Stimulated activated effector memory CD8-positive, alpha-beta T cell treated with anti-CD3 and anti-CD28 coated beads, Interleukin-12 subunit alpha, Interleukin-12 subunit beta, amount 100 ng/mL, for 72 hours (primary cell): ENCODE measurements around the gene PTPRU.

Experiments
- ATAC-seq: fragments of 150-1000 bp; cut with Tn5 transposase; 2 replicates; pipeline ENCODE4 v1.10.0; 2021
- DNase-seq, 2 donors: peaks; one replicate each; pipeline ENCODE4 v3.0.0; 2021 to 2022; ENCODE audit warnings: low spot score in 2 of 2
- H3K27ac Mint-ChIP-seq: one replicate; pipeline ENCODE4 v1.8.0; 2022; ENCODE audit warnings: mild to moderate bottlenecking, mixed read lengths
- H3K36me3 Mint-ChIP-seq: one replicate; pipeline ENCODE4 v1.8.0; 2022; ENCODE audit warnings: mild to moderate bottlenecking, mixed read lengths
- H3K4me1 Mint-ChIP-seq: one replicate; pipeline ENCODE4 v1.8.0; 2022; ENCODE audit warnings: mixed read lengths
- H3K4me3 Mint-ChIP-seq: one replicate; pipeline ENCODE4 v1.8.0; 2022; ENCODE audit warnings: mild to moderate bottlenecking, mixed read lengths
- H3K9me3 Mint-ChIP-seq: one replicate; pipeline ENCODE4 v1.8.0; 2022; ENCODE audit warnings: mixed read lengths

Gene PTPRU

GRCh38 chr1:29352719-29353420, 116.5 kb downstream of the PTPRU start:
- DNase-seq (no peak), ATAC-seq (no peak)
- H3K27ac Mint-ChIP-seq: no peak overlapping the region
- H3K4me1 Mint-ChIP-seq: no peaks in the 10 kb centered on the region
- no peaks in the 10 kb centered on the region for H3K9me3 Mint-ChIP-seq
- H3K36me3 Mint-ChIP-seq: no peaks in the 10 kb centered on the region
- no peak overlapping the region for H3K4me3 Mint-ChIP-seq

DNA sequence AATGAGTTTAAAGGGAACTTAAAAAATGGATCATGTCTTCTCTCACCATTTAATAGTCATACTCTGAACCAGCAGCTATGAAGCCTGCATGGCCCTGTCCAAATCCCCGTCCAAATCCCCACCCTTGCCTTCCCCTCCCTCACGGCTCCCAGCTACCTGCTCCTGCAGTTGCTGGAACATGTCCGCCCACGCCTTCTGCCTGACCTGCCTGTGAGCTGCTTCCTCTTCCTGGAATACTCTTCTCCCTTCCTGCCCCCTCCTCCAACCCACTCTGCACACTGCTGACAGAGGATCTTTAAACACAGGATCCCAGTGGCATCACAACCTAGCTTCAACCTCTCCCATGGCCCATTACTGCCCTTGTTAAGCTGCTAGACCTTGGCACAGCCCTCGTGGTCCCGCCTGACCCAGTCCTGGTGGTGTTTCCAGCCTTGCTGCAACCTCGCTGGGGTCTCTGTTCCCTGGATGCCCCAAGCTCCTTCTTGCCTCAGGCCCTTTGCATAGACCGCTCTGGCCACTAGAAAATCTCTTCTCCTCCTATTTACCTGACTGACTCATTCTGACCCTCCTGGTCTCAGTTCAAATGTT, 118.3 kb downstream of the PTPRU start:
- Mint-ChIP-seq H3K4me1 (no peaks in the 10 kb centered on the region), H3K27ac (no peak overlapping the region), H3K9me3 (no peaks in the 10 kb centered on the region), H3K4me3 (no peak overlapping the region), H3K36me3 (no peaks in the 10 kb centered on the region)
- ATAC-seq (no peak), DNase-seq (no peak)

DNA sequence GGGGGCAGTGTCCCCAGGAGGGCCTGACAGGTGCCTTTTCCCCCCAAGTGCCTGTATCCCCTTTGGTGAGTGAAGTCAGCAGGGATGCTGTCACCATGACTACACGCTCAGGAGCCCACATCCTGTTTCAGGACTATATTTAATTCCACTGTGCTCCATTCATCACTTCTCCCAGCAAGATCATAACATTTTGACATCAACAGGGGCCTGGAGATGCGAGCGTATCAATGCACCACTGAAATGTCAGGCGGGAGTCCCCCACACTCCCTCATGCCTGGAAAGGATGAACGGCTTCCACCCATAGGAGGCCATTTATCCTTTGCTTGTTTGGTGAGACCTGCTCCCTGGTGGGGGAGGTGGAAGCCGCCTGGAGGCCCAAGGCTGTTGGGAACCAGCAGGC, 119.1 kb downstream of the PTPRU start:
- Mint-ChIP-seq H3K4me3 (no peak overlapping the region), H3K9me3 (no peaks in the 10 kb centered on the region), H3K27ac (no peak overlapping the region), H3K36me3 (no peaks in the 10 kb centered on the region), H3K4me1 (no peaks in the 10 kb centered on the region)
- ATAC-seq: no peak
- no peak for DNase-seq

DNA sequence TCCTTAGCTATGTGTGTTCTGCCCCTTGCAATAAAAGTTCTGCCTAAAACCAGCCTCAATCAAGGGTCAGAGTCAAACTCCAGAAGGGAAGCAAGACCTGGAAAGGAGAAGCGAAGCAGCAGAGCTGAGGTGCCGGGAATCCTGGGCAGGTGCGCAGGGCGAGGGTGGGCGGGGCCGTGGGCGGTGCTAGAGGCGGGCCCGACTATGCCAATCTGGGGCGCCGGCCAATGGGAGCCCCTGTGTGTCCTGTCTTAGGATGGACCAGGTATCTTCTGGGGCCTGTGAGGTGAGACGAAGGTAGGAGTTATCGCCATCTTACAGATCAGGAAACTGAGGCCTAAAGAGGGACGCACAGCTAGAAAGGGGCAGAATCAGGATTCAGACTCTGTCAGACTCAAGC, 120.3 kb downstream of the PTPRU start:
- DNase-seq (no peak), ATAC-seq (no peak)
- Mint-ChIP-seq H3K36me3 (no peaks in the 10 kb centered on the region), H3K9me3 (no peaks in the 10 kb centered on the region), H3K27ac (no peak overlapping the region), H3K4me3 (no peak overlapping the region), H3K4me1 (no peaks in the 10 kb centered on the region)

DNA sequence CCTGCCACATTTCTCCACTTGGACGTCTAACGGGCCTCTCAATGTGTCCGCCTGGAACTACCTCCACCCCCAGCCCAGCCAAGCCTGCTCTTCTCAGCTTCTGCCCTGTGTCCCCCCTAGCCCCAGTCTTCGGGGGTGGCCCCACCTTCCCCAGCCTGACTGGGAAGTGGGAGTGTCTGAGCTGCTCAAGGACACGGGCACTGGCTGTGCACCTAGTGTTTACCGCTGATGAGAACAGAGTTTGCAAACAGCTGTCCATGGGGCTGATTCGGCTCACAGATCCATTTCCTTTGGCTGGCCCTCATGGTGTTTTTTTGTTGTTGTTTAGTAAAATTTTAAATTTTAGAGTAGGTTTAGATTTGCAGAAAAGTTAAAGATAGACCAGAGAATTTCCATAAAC, 121.1 kb downstream of the PTPRU start:
- Mint-ChIP-seq H3K4me3 (no peak overlapping the region), H3K36me3 (no peaks in the 10 kb centered on the region), H3K27ac (no peak overlapping the region), H3K9me3 (no peaks in the 10 kb centered on the region), H3K4me1 (no peaks in the 10 kb centered on the region)
- ATAC-seq (no peak), DNase-seq (no peak)

DNA sequence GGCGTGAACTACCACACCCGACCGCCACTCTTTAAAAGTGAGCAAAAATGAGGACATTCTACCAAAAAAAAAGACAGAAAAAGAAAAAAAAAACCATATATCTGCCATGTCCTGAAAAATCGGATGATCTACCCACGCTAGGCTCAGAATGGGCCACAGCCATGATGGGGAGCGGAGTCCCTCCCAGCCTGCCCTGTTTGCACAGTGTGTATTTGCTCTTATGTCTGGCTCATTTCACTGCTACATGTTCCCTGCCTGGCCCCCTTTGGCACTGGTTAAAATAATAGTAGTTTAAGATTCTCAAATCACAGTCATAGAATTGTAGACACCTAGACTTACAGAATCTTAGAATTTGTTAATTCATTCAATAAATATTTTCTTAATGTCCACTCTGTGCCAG, 121.9 kb downstream of the PTPRU start:
- Mint-ChIP-seq H3K27ac (no peak overlapping the region), H3K9me3 (no peaks in the 10 kb centered on the region)
- no peak for DNase-seq

DNA sequence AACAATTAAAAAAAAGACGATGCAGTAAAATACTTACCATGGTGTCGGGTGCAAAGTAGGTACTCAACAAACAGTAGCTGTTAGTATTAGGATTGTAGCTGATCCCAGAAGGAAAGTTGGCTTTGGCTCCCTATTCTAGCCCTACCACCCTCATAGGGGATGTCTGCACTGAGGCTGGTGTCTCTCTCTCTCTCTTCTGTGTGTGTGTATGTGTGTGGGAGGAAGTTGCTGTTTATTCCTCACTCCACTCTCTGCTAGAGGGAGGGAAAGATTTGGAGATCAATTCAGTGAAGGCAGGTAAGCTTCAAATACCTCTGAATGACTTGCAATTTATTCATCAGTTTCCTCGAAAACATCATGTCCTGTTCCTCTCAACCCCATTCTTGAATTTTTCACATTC, 124.4 kb downstream of the PTPRU start:
- DNase-seq: no peak

More for the DNA sequence above, 121.9 kb downstream of the PTPRU start:
- Mint-ChIP-seq H3K36me3 (no peaks in the 10 kb centered on the region), H3K4me3 (no peak overlapping the region), H3K4me1 (no peaks in the 10 kb centered on the region)
- ATAC-seq: no peak

GRCh38 chr1:29361686-29362085, 125.4 kb downstream of the PTPRU start:
- no peak for DNase-seq
- H3K36me3 Mint-ChIP-seq: no peaks in the 10 kb centered on the region
- H3K27ac Mint-ChIP-seq: no peak overlapping the region
- no peak overlapping the region for H3K4me3 Mint-ChIP-seq
- H3K4me1 Mint-ChIP-seq: no peaks in the 10 kb centered on the region
- H3K9me3 Mint-ChIP-seq: no peaks in the 10 kb centered on the region
- no peak for ATAC-seq

More for the DNA sequence above, 124.4 kb downstream of the PTPRU start:
- Mint-ChIP-seq H3K36me3 (no peaks in the 10 kb centered on the region), H3K9me3 (no peaks in the 10 kb centered on the region), H3K27ac (no peak overlapping the region), H3K4me1 (no peaks in the 10 kb centered on the region), H3K4me3 (no peak overlapping the region)
- no peak for ATAC-seq

GRCh38 chr1:29362116-29362515, 125.8 kb downstream of the PTPRU start:
- no peaks in the 10 kb centered on the region for H3K36me3 Mint-ChIP-seq
- no peak for DNase-seq
- no peak overlapping the region for H3K4me3 Mint-ChIP-seq
- no peaks in the 10 kb centered on the region for H3K9me3 Mint-ChIP-seq
- no peaks in the 10 kb centered on the region for H3K4me1 Mint-ChIP-seq
- H3K27ac Mint-ChIP-seq: no peak overlapping the region
- ATAC-seq: no peak

DNA sequence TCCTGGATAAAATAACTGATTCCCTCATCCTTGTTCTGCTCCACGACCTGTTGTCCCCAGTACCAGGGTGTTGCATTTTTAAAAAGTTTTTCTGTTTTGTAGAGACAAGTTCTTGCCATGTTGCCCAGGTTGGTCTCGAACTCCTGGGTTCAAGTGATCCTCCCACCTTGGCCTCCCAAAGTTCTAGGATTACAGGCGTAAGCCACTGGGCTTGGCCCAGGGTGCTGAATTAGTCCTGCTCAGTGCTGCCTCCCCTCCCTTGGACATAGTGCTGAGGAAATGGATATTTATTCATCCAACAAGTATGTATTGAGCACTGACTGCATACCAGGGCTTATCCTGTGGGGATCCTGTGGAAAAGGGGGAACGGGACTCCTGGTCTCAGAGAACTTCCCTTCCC, 126.4 kb downstream of the PTPRU start:
- no peaks in the 10 kb centered on the region for H3K4me1 Mint-ChIP-seq

DNA sequence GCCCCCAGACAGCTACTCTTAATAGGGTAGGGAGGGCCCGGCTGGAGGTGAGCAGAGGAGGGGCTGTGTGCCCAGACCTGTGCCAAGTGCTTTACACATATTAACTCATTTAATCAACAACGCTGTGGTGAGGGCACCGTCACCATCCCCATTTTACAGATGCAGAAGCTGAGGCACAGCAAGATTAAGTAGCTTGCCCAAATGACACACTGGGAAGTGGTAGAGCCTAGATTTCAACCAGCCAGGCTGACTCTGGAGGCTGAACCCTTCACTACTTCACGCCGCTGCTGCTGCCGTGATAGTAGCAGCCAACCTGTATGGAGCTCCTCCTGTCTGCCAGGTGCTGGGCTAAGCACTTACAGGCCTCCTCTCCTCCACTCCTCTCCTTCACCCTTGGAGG, 127.2 kb downstream of the PTPRU start:
- no peaks in the 10 kb centered on the region for H3K4me1 Mint-ChIP-seq
- H3K9me3 Mint-ChIP-seq: no peaks in the 10 kb centered on the region
- no peak for DNase-seq
- no peaks in the 10 kb centered on the region for H3K36me3 Mint-ChIP-seq
- no peak overlapping the region for H3K27ac Mint-ChIP-seq
- no peak for ATAC-seq
- no peak overlapping the region for H3K4me3 Mint-ChIP-seq

More for the DNA sequence above, 126.4 kb downstream of the PTPRU start:
- Mint-ChIP-seq H3K9me3 (no peaks in the 10 kb centered on the region), H3K4me3 (no peak overlapping the region), H3K27ac (no peak overlapping the region), H3K36me3 (no peaks in the 10 kb centered on the region)
- ATAC-seq (no peak), DNase-seq (no peak)

- Mint-ChIP-seq H3K27ac (no peak overlapping the region), H3K9me3 (no peaks in the 10 kb centered on the region), H3K4me3 (no peak overlapping the region), H3K36me3 (no peaks in the 10 kb centered on the region), H3K4me1 (no peaks in the 10 kb centered on the region)
- no peak for ATAC-seq
- DNase-seq: no peak
These were observed 127.9 kb downstream of the PTPRU start for GRCh38 chr1:29364101-29364678.

DNA sequence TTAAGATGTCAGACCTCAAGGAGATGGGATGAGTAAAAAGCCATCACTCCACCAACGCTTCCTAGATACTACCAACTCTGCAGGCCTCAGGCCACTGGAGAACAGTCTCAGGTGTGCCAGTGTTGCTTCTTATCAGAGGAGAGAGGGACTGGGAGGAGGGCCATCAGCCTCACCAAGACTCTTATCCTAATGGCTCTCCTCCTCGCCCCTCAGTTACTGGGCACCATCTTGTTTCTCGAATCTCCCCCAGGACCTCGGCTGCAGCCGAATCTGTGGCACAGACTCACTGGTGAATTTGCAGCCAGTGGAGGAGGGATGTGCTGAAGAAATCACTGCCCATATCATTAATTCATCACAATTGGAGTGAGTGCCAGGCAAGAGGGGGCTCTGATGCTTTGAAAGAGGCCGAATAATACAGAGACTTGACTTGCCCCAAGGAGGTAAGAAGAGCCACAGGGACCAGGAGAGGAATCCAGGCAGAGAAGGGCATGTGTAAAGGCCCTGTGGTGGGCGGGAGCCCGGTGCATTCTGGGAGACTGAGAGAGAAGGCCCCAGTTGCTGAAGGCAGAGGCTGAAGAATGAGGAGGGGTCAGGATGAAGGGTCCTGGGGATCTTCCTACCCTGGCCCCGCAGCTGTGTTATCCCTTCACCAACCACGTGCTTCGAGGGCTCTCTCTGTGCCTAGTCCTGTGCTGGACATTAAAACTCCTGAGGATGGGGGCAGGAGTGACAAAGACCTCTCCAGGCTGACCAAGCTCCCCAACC, 129.8 kb downstream of the PTPRU start:
- Mint-ChIP-seq H3K36me3 (no peaks in the 10 kb centered on the region), H3K4me3 (no peak overlapping the region), H3K9me3 (no peaks in the 10 kb centered on the region), H3K27ac (no peak overlapping the region), H3K4me1 (no peaks in the 10 kb centered on the region)
- DNase-seq: no peak
- no peak for ATAC-seq

GRCh38 chr1:29368936-29369932, 132.9 kb downstream of the PTPRU start:
- no peaks in the 10 kb centered on the region for H3K4me1 Mint-ChIP-seq
- DNase-seq (no peak), ATAC-seq (peak; percentile 15)
- H3K36me3 Mint-ChIP-seq: no peaks in the 10 kb centered on the region
- no peak overlapping the region for H3K27ac Mint-ChIP-seq
- no peaks in the 10 kb centered on the region for H3K9me3 Mint-ChIP-seq
- no peak overlapping the region for H3K4me3 Mint-ChIP-seq

GRCh38 chr1:29370067-29370466, 133.7 kb downstream of the PTPRU start:
- Mint-ChIP-seq H3K4me3 (no peak overlapping the region), H3K4me1 (no peaks in the 10 kb centered on the region), H3K36me3 (no peaks in the 10 kb centered on the region), H3K27ac (no peak overlapping the region), H3K9me3 (no peaks in the 10 kb centered on the region)
- DNase-seq: no peak
- no peak for ATAC-seq
